Trophoblast cell (in vitro differentiated cells and primary cell): ENCODE results near the gene AIDA.
"Not testable (repeated sequence)": the region's sequence is repeated elsewhere in the genome, so short reads cannot be mapped to it uniquely, and the experiment has no call there.

Source experiments
- DNase-seq, 2 donors: peaks; one replicate each; pipeline ENCODE4 v3.0.0-alpha.2; 2016
- H2AFZ ChIP-seq: 2 replicates; pipeline ENCODE4 v1.6.1; 2013; ENCODE audit warnings: low read length, moderate library complexity, mild to moderate bottlenecking; ENCODE audit not compliant: insufficient read depth, poor library complexity
- H2AK5ac ChIP-seq: 2 replicates; pipeline ENCODE4 v1.6.1; 2013; ENCODE audit warnings: mild to moderate bottlenecking, low read length
- H2BK120ac ChIP-seq: 2 replicates; pipeline ENCODE4 v1.6.1; 2013; ENCODE audit warnings: low read length, mild to moderate bottlenecking, moderate library complexity; ENCODE audit not compliant: insufficient read depth, poor library complexity
- H2BK12ac ChIP-seq: 2 replicates; pipeline ENCODE4 v1.6.1; 2013; ENCODE audit warnings: mild to moderate bottlenecking, low read length, moderate library complexity
- H2BK5ac ChIP-seq: 2 replicates; pipeline ENCODE4 v1.6.1; 2013; ENCODE audit warnings: low read length, low read depth, moderate library complexity, mild to moderate bottlenecking; ENCODE audit not compliant: poor library complexity
- H3K14ac ChIP-seq: 2 replicates; pipeline ENCODE4 v1.6.1; 2013; ENCODE audit warnings: mild to moderate bottlenecking, low read length
- H3K18ac ChIP-seq: 2 replicates; pipeline ENCODE4 v1.6.1; 2013; ENCODE audit warnings: mild to moderate bottlenecking, low read length
- H3K23ac ChIP-seq: 2 replicates; pipeline ENCODE4 v1.6.1; 2013; ENCODE audit warnings: low read length
- H3K27ac ChIP-seq: 2 replicates; pipeline ENCODE4 v1.5.1; 2013; ENCODE audit warnings: low read depth, mild to moderate bottlenecking, inconsistent platforms, low read length, moderate library complexity
- H3K27me3 ChIP-seq: 2 replicates; pipeline ENCODE4 v1.6.1; 2013; ENCODE audit warnings: inconsistent platforms, mild to moderate bottlenecking, low read length, moderate library complexity; ENCODE audit not compliant: insufficient read depth
- H3K36me3 ChIP-seq, 2 experiments: 1 replicate in 1 of 2; 2 replicates in 1 of 2; pipeline ENCODE4 v1.6.1; 2013; ENCODE audit warnings: low read length in 2 of 2, mild to moderate bottlenecking in 2 of 2, moderate library complexity in 1 of 2; ENCODE audit not compliant: insufficient read depth in 2 of 2, control insufficient read depth in 1 of 2
- H3K4ac ChIP-seq: 2 replicates; pipeline ENCODE4 v1.6.1; 2013; ENCODE audit warnings: low read depth, mild to moderate bottlenecking, low read length, moderate library complexity
- H3K4me1 ChIP-seq, 2 experiments: 1 replicate in 1 of 2; 2 replicates in 1 of 2; pipeline ENCODE4 v1.6.1; 2013; ENCODE audit warnings: low read length in 2 of 2, mild to moderate bottlenecking in 2 of 2, moderate library complexity in 1 of 2; ENCODE audit not compliant: insufficient read depth in 2 of 2, control insufficient read depth in 1 of 2
- H3K4me2 ChIP-seq: 2 replicates; pipeline ENCODE4 v1.6.1; 2013; ENCODE audit warnings: inconsistent platforms, mild to moderate bottlenecking, low read length, moderate library complexity
- H3K4me3 ChIP-seq: 2 replicates; pipeline ENCODE4 v1.5.1; 2013; ENCODE audit warnings: mild to moderate bottlenecking, low read depth, low read length, inconsistent platforms
- H3K79me1 ChIP-seq: one replicate; pipeline ENCODE4 v1.6.1; 2013; ENCODE audit warnings: low read length
- H3K79me2 ChIP-seq: 2 replicates; pipeline ENCODE4 v1.6.1; 2013; ENCODE audit warnings: low read length, mild to moderate bottlenecking; ENCODE audit not compliant: control insufficient read depth, insufficient read depth, poor library complexity
- H3K9ac ChIP-seq: 2 replicates; pipeline ENCODE4 v1.6.1; 2013; ENCODE audit warnings: mild to moderate bottlenecking, low read length
- H3K9me3 ChIP-seq: 2 replicates; pipeline ENCODE4 v1.6.1; 2013; ENCODE audit warnings: low read depth, mild to moderate bottlenecking, control low read depth, inconsistent platforms, low read length; ENCODE audit not compliant: insufficient read depth
- H4K12ac ChIP-seq: 2 replicates; pipeline ENCODE4 v1.6.1; 2013; ENCODE audit warnings: low read depth, mild to moderate bottlenecking, low read length, moderate library complexity
- H4K8ac ChIP-seq: 2 replicates; pipeline ENCODE4 v1.6.1; 2013; ENCODE audit warnings: low read depth, mild to moderate bottlenecking, low read length, moderate library complexity
- H4K91ac ChIP-seq: one replicate; pipeline ENCODE4 v1.6.1; 2013; ENCODE audit warnings: low read depth, mild to moderate bottlenecking, low read length, moderate library complexity
- WGBS: extraction: QIAGEN DNeasy Blood & Tissue Kit; methylation state at CpG from one replicate; pipeline ENCODE4 v1.1.7; 2013; ENCODE audit warnings: missing lambda C conversion rate; ENCODE audit not compliant: insufficient read length, insufficient coverage; ENCODE audit errors: extremely low coverage; 5-methylcytosine and 5-hydroxymethylcytosine counted together

The AIDA gene

DNA sequence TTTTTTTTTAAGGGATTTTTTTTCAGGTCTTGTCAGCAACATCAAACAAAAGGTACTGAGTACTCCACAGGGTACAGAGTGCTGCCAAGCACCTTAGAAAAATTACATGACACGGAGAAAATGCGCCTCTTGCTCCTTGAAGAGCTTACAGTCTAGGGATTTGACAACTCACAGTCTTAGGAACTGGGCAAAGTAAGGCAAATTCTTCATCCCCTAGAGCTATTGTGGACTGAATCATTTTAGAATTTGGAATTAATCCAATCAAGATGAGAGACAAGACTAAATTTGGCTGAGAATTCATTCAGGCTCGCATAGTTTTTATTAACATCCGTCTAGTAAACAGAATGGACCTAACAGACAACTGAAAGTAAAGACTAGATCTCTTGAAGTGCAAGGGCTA, 44.1 kb downstream of the AIDA start:
- not testable (repeated sequence) for H2BK5ac ChIP-seq, H3K79me1 ChIP-seq, H3K9me3 ChIP-seq, H2BK12ac ChIP-seq, H3K27ac ChIP-seq, H4K8ac ChIP-seq, H3K14ac ChIP-seq, H2AFZ ChIP-seq, H3K4me1 ChIP-seq, H2BK120ac ChIP-seq, H3K9ac ChIP-seq, H3K4ac ChIP-seq, H3K18ac ChIP-seq, H3K27me3 ChIP-seq, H2AK5ac ChIP-seq, H3K4me3 ChIP-seq, H3K79me2 ChIP-seq, H3K4me2 ChIP-seq, H4K91ac ChIP-seq, H3K23ac ChIP-seq, H4K12ac ChIP-seq, DNase-seq
- H3K36me3 ChIP-seq = peaks cover 14 to 26% of the 10 kb centered on the region in 2 experiments
- WGBS = no CpG with 5 or more reads among the region's 4 CpGs

DNA sequence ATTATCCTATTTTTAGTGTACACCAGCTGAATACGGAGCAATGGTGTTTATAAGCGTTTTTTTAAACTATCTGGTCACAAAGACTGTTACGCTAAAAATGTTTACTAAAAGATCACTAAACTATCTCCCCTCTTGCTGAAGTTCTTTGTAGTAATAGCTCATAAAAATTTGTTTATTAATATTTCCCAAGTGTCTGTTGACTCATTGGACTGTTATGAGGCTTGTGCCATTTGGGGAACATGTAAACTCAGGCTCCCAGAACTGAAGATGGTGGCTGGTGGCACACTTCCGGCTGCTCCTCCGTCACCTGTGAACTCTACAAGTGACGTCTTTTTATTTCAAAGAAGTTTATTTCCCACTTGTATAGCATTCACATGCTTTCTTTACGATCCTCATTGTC, 46.3 kb downstream of the AIDA start:
- Histone ChIP-seq H3K27ac (no peak overlapping the region), H3K79me1 (no peaks in the 10 kb centered on the region), H2BK12ac (no peak overlapping the region), H4K8ac (no peak overlapping the region), H3K4me3 (no peak overlapping the region), H3K9ac (no peak overlapping the region), H2BK5ac (no peak overlapping the region), H4K91ac (no peak overlapping the region), H3K36me3 (peaks cover 17 to 30% of the 10 kb centered on the region in 2 experiments), H3K4me2 (no peak overlapping the region), H2BK120ac (no peak overlapping the region), H3K79me2 (no peaks in the 10 kb centered on the region), H3K23ac (no peak overlapping the region), H2AK5ac (no peak overlapping the region), H2AFZ (no peak overlapping the region), H3K14ac (no peak overlapping the region), H3K27me3 (no peaks in the 10 kb centered on the region), H3K9me3 (no peaks in the 10 kb centered on the region), H3K4ac (no peak overlapping the region), H3K18ac (no peak overlapping the region), H3K4me1 (no peaks in the 10 kb centered on the region), H4K12ac (no peak overlapping the region)
- DNase-seq = no peak
- no CpG with 5 or more reads among the region's 7 CpGs for WGBS

DNA sequence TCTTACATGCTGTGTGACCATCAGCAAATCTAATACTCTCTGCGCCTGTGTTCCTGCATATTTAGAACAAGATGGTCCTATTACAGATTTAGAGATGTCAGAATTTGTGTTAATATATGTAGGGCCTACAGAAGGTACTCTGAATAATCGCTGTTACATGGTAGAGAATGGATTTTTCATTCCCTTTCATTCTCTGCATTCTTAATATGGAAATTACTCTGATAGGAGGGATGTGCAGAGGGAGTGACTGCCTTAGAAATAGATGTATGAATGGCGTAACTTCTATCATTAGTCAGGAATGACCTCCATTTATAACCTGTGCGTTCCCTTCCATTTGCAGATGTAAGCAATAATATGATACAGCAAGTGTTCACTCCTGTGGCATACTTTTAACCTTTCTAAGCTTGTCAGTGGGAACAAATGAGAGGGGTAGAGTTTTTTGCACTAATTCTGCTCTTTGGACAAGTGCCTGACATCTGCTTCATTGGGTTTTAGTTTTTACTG, 48.8 kb downstream of the AIDA start:
- H3K9me3 ChIP-seq = no peaks in the 10 kb centered on the region
- no peak overlapping the region for H3K4ac ChIP-seq
- no peaks in the 10 kb centered on the region for H3K27me3 ChIP-seq
- H2BK120ac ChIP-seq = no peak overlapping the region
- H3K18ac ChIP-seq = no peak overlapping the region
- no peak overlapping the region for H4K8ac ChIP-seq
- no peak overlapping the region for H3K14ac ChIP-seq
- H3K79me2 ChIP-seq = no peaks in the 10 kb centered on the region
- H3K23ac ChIP-seq = no peak overlapping the region
- no peak overlapping the region for H3K4me3 ChIP-seq
- H3K4me2 ChIP-seq = no peak overlapping the region
- H3K4me1 ChIP-seq = no peaks in the 10 kb centered on the region
- H4K91ac ChIP-seq = no peak overlapping the region
- no peak overlapping the region for H2AK5ac ChIP-seq
- H2BK12ac ChIP-seq = no peak overlapping the region
- H3K9ac ChIP-seq = no peak overlapping the region
- no CpG with 5 or more reads among the region's 4 CpGs for WGBS
- H2AFZ ChIP-seq = no peak overlapping the region
- no peak overlapping the region for H3K27ac ChIP-seq
- no peak for DNase-seq
- H4K12ac ChIP-seq = no peak overlapping the region
- H3K36me3 ChIP-seq = peaks cover 19 to 35% of the 10 kb centered on the region in 2 experiments
- H2BK5ac ChIP-seq = no peak overlapping the region
- H3K79me1 ChIP-seq = no peaks in the 10 kb centered on the region

DNA sequence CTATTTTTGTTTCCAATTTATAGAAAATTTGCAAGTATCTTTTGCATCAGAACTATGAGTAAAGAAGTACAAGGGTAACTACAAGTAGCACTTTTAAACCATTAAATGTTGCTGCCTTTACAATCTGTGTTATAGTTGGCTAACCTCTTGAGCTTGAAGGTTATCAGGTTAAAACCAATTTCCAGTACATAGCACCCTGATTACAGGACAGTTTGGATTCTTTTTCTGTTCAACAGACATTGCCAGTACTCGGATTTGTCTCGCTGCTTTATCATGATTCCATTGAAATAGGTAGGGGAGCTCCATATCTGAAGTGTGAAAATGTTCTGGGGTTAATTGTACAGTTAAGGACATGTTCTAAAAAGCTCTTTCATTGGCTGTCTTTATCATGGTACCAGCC, 54.4 kb downstream of the AIDA start:
- peaks cover 7 to 30% of the 10 kb centered on the region in 2 experiments for H3K36me3 ChIP-seq
- H3K9me3 ChIP-seq = no peaks in the 10 kb centered on the region
- no peak overlapping the region for H3K14ac ChIP-seq
- no peak overlapping the region for H3K4me3 ChIP-seq
- no peaks in the 10 kb centered on the region for H3K4me1 ChIP-seq
- no peaks in the 10 kb centered on the region for H3K79me2 ChIP-seq
- DNase-seq = no peak
- H4K8ac ChIP-seq = no peak overlapping the region
- no peak overlapping the region for H3K4me2 ChIP-seq
- H3K23ac ChIP-seq = no peak overlapping the region
- H3K18ac ChIP-seq = no peak overlapping the region
- H2AK5ac ChIP-seq = no peak overlapping the region
- no peak overlapping the region for H4K91ac ChIP-seq
- H3K27me3 ChIP-seq = no peaks in the 10 kb centered on the region
- H3K9ac ChIP-seq = no peak overlapping the region
- no CpG with 5 or more reads among the region's 2 CpGs for WGBS
- no peak overlapping the region for H3K4ac ChIP-seq
- H2BK5ac ChIP-seq = no peak overlapping the region
- no peak overlapping the region for H2BK12ac ChIP-seq
- no peak overlapping the region for H3K27ac ChIP-seq
- no peak overlapping the region for H2AFZ ChIP-seq
- no peak overlapping the region for H4K12ac ChIP-seq
- H2BK120ac ChIP-seq = no peak overlapping the region
- H3K79me1 ChIP-seq = no peaks in the 10 kb centered on the region
